B cell (primary cell): ENCODE measurements around the gene RPS10. TPM values are rescaled to one million over a fixed set of nuclear protein-coding genes. Genes with fewer than 3 reads are reported as not detected.
A peak's percentile ranks its signal among the peaks of the same experiment; 100 is the strongest.

Experiments
- ATAC-seq: fragments of 200-7000 bp; cut with Tn5 transposase; one replicate; pipeline ENCODE4 v1.10.0; 2021; ENCODE audit warnings: low read depth, mild to moderate bottlenecking, moderate number of reproducible peaks, moderate library complexity
- CTCF ChIA-PET: fragments of 350-600 bp; sonication (Branson Sonifier 250); formaldehyde crosslinking; loops from one replicate; lab custom pipeline; 2021; ENCODE audit warnings: antibody characterized with exemption, inconsistent platforms; lab: Charles Lee
- POLR2A ChIA-PET: fragments of 350-600 bp; sonication (Branson Sonifier 250); formaldehyde crosslinking; loops from one replicate; lab custom pipeline; 2021; ENCODE audit warnings: antibody characterized with exemption; lab: Charles Lee
- DNase-seq: peaks from one replicate; pipeline ENCODE4 v3.0.0; 2013
- H2AFZ ChIP-seq: 2 replicates; pipeline ENCODE4 v1.6.1; 2012; ENCODE audit warnings: mild to moderate bottlenecking, low read depth, low read length; ENCODE audit not compliant: insufficient read depth, poor library complexity, severe bottlenecking
- H3K27ac ChIP-seq, 2 donors: 1 replicate in 1 of 2; 2 replicates in 1 of 2; pipeline ENCODE4 v1.5.1; 2012 to 2013; ENCODE audit warnings: low read length in 2 of 2, mild to moderate bottlenecking in 2 of 2, moderate library complexity in 1 of 2
- H3K27me3 ChIP-seq, 4 experiments: fragments of 200-600 bp in 1 of 4; sonication (generic) in 1 of 4; replicated peaks in 1 of 4; 1 replicate in 2 of 4; 2 replicates in 2 of 4; pipeline versions ENCODE4 v1.6.1 to v1.7.0; 2013 to 2016; ENCODE audit warnings: low read length in 3 of 4, mild to moderate bottlenecking in 2 of 4, mixed read lengths in 1 of 4, moderate library complexity in 1 of 4; ENCODE audit not compliant: insufficient read depth in 4 of 4, control insufficient read depth in 3 of 4; ENCODE audit errors: control extremely low read depth in 1 of 4
- H3K36me3 ChIP-seq, 2 experiments: replicated peaks in 1 of 2; 1 replicate in 1 of 2; 2 replicates in 1 of 2; pipeline versions ENCODE4 v1.6.1 to v1.7.1; 2013; ENCODE audit warnings: low read length in 1 of 2; ENCODE audit not compliant: insufficient read depth in 2 of 2, control insufficient read depth in 1 of 2; ENCODE audit errors: control extremely low read depth in 1 of 2, extremely low read depth in 1 of 2
- H3K4me1 ChIP-seq, 2 donors: fragments of 200-600 bp in 1 of 2; sonication (generic) in 1 of 2; 1 replicate in 1 of 2; 2 replicates in 1 of 2; pipeline versions ENCODE4 v1.5.1 to v1.6.1; 2013 to 2017; ENCODE audit warnings: low read length in 2 of 2; ENCODE audit not compliant: control insufficient read depth in 2 of 2, insufficient read depth in 2 of 2
- H3K4me2 ChIP-seq: replicated peaks from 2 replicates; pipeline ENCODE3; 2012; ENCODE audit warnings: mild to moderate bottlenecking, low read depth, low read length; ENCODE audit not compliant: poor library complexity, severe bottlenecking
- H3K4me3 ChIP-seq, 5 experiments: fragments of 200-600 bp in 1 of 5; sonication (generic) in 1 of 5; 1 replicate in 3 of 5; 2 replicates in 2 of 5; pipeline versions ENCODE4 v1.5.1 to v1.7.0; 2011 to 2016; ENCODE audit warnings: low read length in 4 of 5, mild to moderate bottlenecking in 4 of 5, low read depth in 2 of 5, control low read depth in 1 of 5, moderate library complexity in 1 of 5; ENCODE audit not compliant: insufficient read depth in 1 of 5; ENCODE audit errors: control extremely low read depth in 1 of 5, extremely low read depth in 1 of 5
- H3K79me2 ChIP-seq: fragments of 200-600 bp; sonication (generic); one replicate; pipeline ENCODE4 v1.6.0; 2016; ENCODE audit warnings: low read length; ENCODE audit not compliant: control insufficient read depth, insufficient read depth
- H3K9ac ChIP-seq: fragments of 200-600 bp; sonication (generic); 2 replicates; pipeline ENCODE4 v1.6.1; 2017; ENCODE audit warnings: mild to moderate bottlenecking, low read length, moderate library complexity
- H3K9me3 ChIP-seq, 3 donors: one replicate each; pipeline versions ENCODE4 v1.6.1 to v1.7.1; 2013; ENCODE audit warnings: low read length in 2 of 3; ENCODE audit not compliant: control insufficient read depth in 2 of 3, insufficient read depth in 1 of 3; ENCODE audit errors: control extremely low read depth in 1 of 3
- H4K20me1 ChIP-seq: 2 replicates; pipeline ENCODE4 v1.6.0; 2012; ENCODE audit warnings: mild to moderate bottlenecking, low read length; ENCODE audit not compliant: insufficient read depth, control insufficient read depth, poor library complexity, severe bottlenecking
- H3K27ac Mint-ChIP-seq: one replicate; pipeline ENCODE4 v1.8.0; 2021; ENCODE audit warnings: mixed read lengths
- H3K27me3 Mint-ChIP-seq: one replicate; pipeline ENCODE4 v1.8.0; 2021; ENCODE audit warnings: mixed read lengths
- H3K4me1 Mint-ChIP-seq: one replicate; pipeline ENCODE4 v1.8.0; 2021; ENCODE audit warnings: mixed read lengths
- H3K4me3 Mint-ChIP-seq: one replicate; pipeline ENCODE4 v1.8.0; 2021; ENCODE audit warnings: mixed read lengths
- H3K9me3 Mint-ChIP-seq: one replicate; pipeline ENCODE4 v1.8.0; 2022; ENCODE audit warnings: mixed read lengths; ENCODE audit not compliant: insufficient read depth
- EZH2 ChIP-seq: IDR thresholded peaks from 2 replicates; pipeline ENCODE4 v1.6.1; 2012; ENCODE audit warnings: borderline replicate concordance, low read depth, mild to moderate bottlenecking, moderate library complexity, low read length; ENCODE audit not compliant: insufficient read depth, poor library complexity, severe bottlenecking
- WGBS: methylation state at CpG from one replicate; pipeline ENCODE4 v1.1.5; 2013; ENCODE audit warnings: missing lambda C conversion rate; ENCODE audit not compliant: insufficient coverage; 5-methylcytosine and 5-hydroxymethylcytosine counted together
- intact Hi-C: fragments of 100-400 bp; cut with micrococcal nuclease; formaldehyde crosslinking; loops from one replicate; pipeline ENCODE4 v1.10.0; 2022
- polyA plus RNA-seq: library from polyadenylated mRNA; depleted of rRNA; stranded (reverse); fragments of >200 nt; gene quantifications from 2 replicates; pipeline ENCODE4 v1.2.3, GENCODE V29; 2012
- total RNA-seq, 2 donors: library from RNA; stranded (reverse); fragments of 120-200 nt in 1 of 2; gene quantifications; 1 replicate in 1 of 2; 2 replicates in 1 of 2; pipeline versions ENCODE4 v1.2.3 to v1.2.4, GENCODE V29; 2013 to 2022
- TF ChIP-seq, protein P1 (sequence below): fragments of 200-600 bp; IDR thresholded peaks from one replicate; pipeline ENCODE4 v1.8.0; 2022; ENCODE audit warnings: antibody characterized with exemption, mild to moderate bottlenecking

Gene RPS10
- total and polyA plus RNA-seq, 2 donors (not counting 1 experiment from before 2014, with no cell fraction given), result 2,707 to 6,226 TPM

DNA sequence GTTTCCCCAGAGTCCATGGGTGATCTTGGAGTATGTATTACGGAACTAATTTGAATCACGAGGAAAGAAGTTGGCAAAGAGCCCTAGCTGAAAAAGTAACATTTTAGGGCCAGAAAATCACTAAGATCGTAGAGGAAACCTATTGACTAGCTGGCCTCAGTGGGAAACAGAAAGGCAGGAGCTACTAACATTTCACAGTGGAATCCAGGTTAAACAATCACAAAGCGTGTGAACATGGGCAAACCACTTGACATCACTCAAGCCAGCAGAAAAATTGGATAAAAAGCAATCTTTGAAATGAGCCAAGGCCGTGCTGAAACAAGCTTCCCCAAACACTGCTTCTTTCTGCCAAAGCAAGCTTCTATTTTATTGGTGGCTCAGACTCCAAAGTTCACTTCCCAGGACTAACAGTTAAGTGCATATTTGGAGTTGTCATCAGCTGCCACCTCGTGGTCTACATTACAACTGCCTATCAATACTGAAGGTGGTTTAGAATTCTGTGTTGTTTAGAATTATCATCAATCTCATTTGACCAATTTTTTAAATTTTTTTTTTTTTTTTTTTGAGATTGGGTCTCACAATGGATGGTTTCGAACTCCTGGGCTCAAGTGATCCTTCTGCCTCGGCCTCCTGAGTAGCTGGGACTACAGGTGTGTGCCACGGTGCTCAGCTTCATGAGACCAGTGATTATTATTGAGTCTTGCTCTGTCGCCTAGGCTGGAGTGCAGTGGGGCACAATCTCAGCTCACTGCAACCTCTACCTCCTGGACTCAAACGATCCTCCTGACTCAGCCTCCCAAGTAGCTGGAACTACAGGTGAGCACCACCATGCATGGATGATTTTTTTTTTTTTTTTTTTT lies 10.6 kb downstream of the RPS10 start:
- no peaks in the 10 kb centered on the region for H3K27me3 ChIP-seq
- no peak overlapping the region for H2AFZ ChIP-seq
- intact Hi-C loops, result loop anchor here (1.0 to 2.0 kb wide), 6 partner anchors 11 to 251 kb away; partner anchors contain the start of genes NUDT3, RPS10 and SMIM29
- ChIA-PET CTCF (interaction anchor here (0.6 to 9.2 kb wide), 55 partner anchors 10 to 1887 kb away, joined by 3 to 261 read pairs (median 4); partner anchors contain the start of genes HMGA1, NUDT3, RPS10 and SMIM29), POLR2A (interaction anchor here (0.8 to 3.1 kb wide), 6 partner anchors 10 to 254 kb away, joined by 4 to 34 read pairs (median 6); partner anchors contain the start of genes HMGA1, RPS10 and SMIM29)
- Mint-ChIP-seq H3K27ac (no peak overlapping the region), H3K4me3 (no peak overlapping the region), H3K4me1 (peaks cover 4% of the 10 kb centered on the region), H3K9me3 (no peaks in the 10 kb centered on the region), H3K27me3 (no peaks in the 10 kb centered on the region)
- DNase-seq, result peak; percentile 78
- no peak overlapping the region for H3K9ac ChIP-seq
- WGBS, result 84% methylated on average over 7 of the region's 11 CpGs
- H3K4me1 ChIP-seq, result peaks cover 0 to 4% of the 10 kb centered on the region in 2 donors
- peak; percentile 85 for ATAC-seq
- peaks cover 3 to 41% of the 10 kb centered on the region in 2 experiments for H3K36me3 ChIP-seq
- H4K20me1 ChIP-seq, result peaks cover 23% of the 10 kb centered on the region
- no peak overlapping the region for H3K4me3 ChIP-seq
- H3K27ac ChIP-seq, result no peak overlapping the region
- H3K79me2 ChIP-seq, result no peaks in the 10 kb centered on the region
- no peak for TF ChIP-seq EZH2
- TF ChIP-seq, protein P1, sequence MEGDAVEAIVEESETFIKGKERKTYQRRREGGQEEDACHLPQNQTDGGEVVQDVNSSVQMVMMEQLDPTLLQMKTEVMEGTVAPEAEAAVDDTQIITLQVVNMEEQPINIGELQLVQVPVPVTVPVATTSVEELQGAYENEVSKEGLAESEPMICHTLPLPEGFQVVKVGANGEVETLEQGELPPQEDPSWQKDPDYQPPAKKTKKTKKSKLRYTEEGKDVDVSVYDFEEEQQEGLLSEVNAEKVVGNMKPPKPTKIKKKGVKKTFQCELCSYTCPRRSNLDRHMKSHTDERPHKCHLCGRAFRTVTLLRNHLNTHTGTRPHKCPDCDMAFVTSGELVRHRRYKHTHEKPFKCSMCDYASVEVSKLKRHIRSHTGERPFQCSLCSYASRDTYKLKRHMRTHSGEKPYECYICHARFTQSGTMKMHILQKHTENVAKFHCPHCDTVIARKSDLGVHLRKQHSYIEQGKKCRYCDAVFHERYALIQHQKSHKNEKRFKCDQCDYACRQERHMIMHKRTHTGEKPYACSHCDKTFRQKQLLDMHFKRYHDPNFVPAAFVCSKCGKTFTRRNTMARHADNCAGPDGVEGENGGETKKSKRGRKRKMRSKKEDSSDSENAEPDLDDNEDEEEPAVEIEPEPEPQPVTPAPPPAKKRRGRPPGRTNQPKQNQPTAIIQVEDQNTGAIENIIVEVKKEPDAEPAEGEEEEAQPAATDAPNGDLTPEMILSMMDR, result peak; percentile 73
- no peak overlapping the region for H3K4me2 ChIP-seq
- no peaks in the 10 kb centered on the region for H3K9me3 ChIP-seq
